ENCODE data around the gene GABPB1. TPM values are rescaled to one million over a fixed set of nuclear protein-coding genes. Genes with fewer than 3 reads are reported as not detected.

The GABPB1 gene
- 39.5 and 50.8 TPM in 2 replicates for total RNA-seq (2016; rRNA removed; fragmentation: Illumina TruSeq; extraction: Trizol)
- 20.3 and 21.4 TPM in 2 replicates for total RNA-seq (2016; cell fraction: cytosol; rRNA removed; fragmentation: Illumina TruSeq; extraction: Trizol; ENCODE audit: low read depth)
- 39.6 and 53.8 TPM in 2 replicates for total RNA-seq (2016; cell fraction: insoluble cytoplasmic fraction; rRNA removed; fragmentation: Illumina TruSeq; extraction: Trizol)
- total RNA-seq (2016; cell fraction: membrane; rRNA removed; fragmentation: Illumina TruSeq; extraction: Trizol): 21.1 and 26.8 TPM in 2 replicates
- 26.7 and 32.6 TPM in 2 replicates for total RNA-seq (2016; cell fraction: nucleus; rRNA removed; fragmentation: Illumina TruSeq; extraction: Trizol)
- 17.3 and 17.5 TPM in 2 replicates for polyA plus RNA-seq (2011; rRNA removed)
- polyA plus RNA-seq (2011; cell fraction: cytosol; rRNA removed): 14.7 and 16.5 TPM in 2 replicates
- polyA plus RNA-seq (2011; cell fraction: nucleus; rRNA removed): 13.3 and 13.7 TPM in 2 replicates
- 16.1 and 16.5 TPM in 2 replicates for polyA plus RNA-seq (2012)
- polyA plus RNA-seq (2016; cell fraction: cytosol; fragmentation: Illumina TruSeq; extraction: Trizol; ENCODE audit: low read depth): 4.0 and 4.5 TPM in 2 replicates
- polyA plus RNA-seq (2016; cell fraction: insoluble cytoplasmic fraction; fragmentation: Illumina TruSeq; extraction: Trizol; ENCODE audit: low read depth): 41.6 and 42.3 TPM in 2 replicates
- polyA plus RNA-seq (2016; cell fraction: membrane; fragmentation: Illumina TruSeq; extraction: Trizol; ENCODE audit: low read depth): 7.4 and 10.3 TPM in 2 replicates
- 29.3 and 31.2 TPM in 2 replicates for polyA plus RNA-seq (2016; cell fraction: nucleus; fragmentation: Illumina TruSeq; extraction: Trizol; ENCODE audit: insufficient read depth, low read depth)
- polyA minus RNA-seq (2011; rRNA and poly(A)+ RNA removed; ENCODE audit: low replicate concordance): 18.7 and 35.6 TPM in 2 replicates
- polyA minus RNA-seq (2011; cell fraction: cytosol; rRNA and poly(A)+ RNA removed): 16.2 and 16.9 TPM in 2 replicates
- polyA minus RNA-seq (2011; cell fraction: nucleus; rRNA and poly(A)+ RNA removed): 26.9 and 28.7 TPM in 2 replicates
- percentile 66 among the genes with signal in this experiment for Bru-seq, nascent RNA
- BruChase-seq, experiment 1, labeled RNA remaining after a 6-hour chase: percentile 64 among the genes with signal in this experiment
- percentile 65 among the genes with signal in this experiment for BruChase-seq, experiment 2, labeled RNA remaining after a 2-hour chase
- long read RNA-seq, experiment 1, full-length matches to known transcripts: 8 of 16 reads
- long read RNA-seq, experiment 1, partial matches to known transcripts: 2 of 16 reads
- long read RNA-seq, experiment 1, other reads (novel, unspliced or antisense): 6 of 16 reads
- long read RNA-seq, experiment 2, partial matches to known transcripts: 1 of 28 reads
- long read RNA-seq, experiment 2, other reads (novel, unspliced or antisense): 18 of 28 reads

DNA sequence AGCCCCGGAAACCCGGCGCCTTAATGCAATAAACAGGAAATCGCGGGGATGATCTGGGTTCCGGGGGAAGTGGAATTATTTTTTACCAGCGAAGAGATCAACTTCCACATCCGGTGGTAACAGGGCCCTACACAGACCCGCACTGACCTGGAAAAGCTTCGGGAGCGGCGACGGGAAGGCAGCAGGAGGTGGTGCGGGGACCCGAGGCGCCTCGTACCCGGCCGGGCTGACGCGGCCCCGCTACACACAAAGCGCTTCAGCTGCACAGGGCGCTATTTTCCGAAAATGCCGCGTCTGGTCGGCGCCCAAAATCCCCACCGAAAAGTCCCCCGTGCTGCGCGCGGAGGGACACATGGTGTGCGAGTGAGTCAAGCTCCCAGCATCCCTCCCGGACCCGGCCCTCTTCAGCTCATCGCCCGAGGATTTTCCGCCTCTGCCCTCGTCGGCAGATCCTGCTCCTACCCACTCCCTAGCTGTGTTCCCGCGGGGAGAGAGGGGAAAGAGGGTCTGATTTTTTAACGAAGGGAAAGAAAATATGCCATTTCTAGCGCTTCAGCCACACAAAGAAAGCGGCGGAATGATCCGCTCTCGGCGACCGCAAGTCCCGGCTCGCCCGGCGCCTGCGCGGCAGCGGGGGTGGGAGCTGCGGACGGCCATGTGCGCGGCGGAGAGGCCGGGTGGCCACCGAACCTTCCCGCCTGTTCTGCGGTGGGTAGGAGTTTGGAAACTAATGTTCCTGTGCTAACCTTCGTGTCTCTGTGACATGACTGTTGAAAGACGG lies at the start of gene GABPB1:
GABPB1 (minus strand) TSS at position 361 of the 781 bp plus-strand sequence. CDS start 45,400 bp downstream, outside the sequence.
- intact Hi-C loops (cut with micrococcal nuclease; ENCODE audit: unreplicated experiment) (loop anchor here (1.0 to 5.0 kb wide), 2 partner anchors 69 to 552 kb away; partner anchors contain the start of genes AP4E1 and USP8), in situ Hi-C loops (cut with HindIII; ENCODE audit: extremely low pct_ligation_motif_present, low pct_unique_long_range_greater_than_20kb) (no loop called here)
- Histone ChIP-seq H3K36me3 (replicated peaks in 1 of 2; ENCODE audit: control insufficient read depth in 1 of 2, insufficient read depth in 2 of 2, low read length in 2 of 2) (no peaks in the 10 kb centered on the region), H2AFZ (ENCODE audit: low read length) (peak within 1 kb of the TSS; percentile 95), H3K79me2 (ENCODE audit: insufficient read depth, low read length) (peaks cover 72% of the 10 kb centered on the region), H3K27ac (ENCODE audit: extremely low read length, insufficient read depth, low read length) (peak within 1 kb of the TSS; percentile 100), H4K20me1 (ENCODE audit: insufficient read depth, low read length) (peaks cover 6% of the 10 kb centered on the region; the same call in 1 of the 2 replicates), H3K4me3 (replicated peaks in 1 of 3; ENCODE audit: insufficient read depth in 1 of 3, low read depth in 2 of 3, low read length in 3 of 3) (peak within 1 kb of the TSS; percentile 80 to 96 (median 93)), H3K27me3 (ENCODE audit: control insufficient read depth in 1 of 2, insufficient read depth in 2 of 2, low read length in 2 of 2) (no peaks in the 10 kb centered on the region; a peak in 1 of 5 replicates), H3K9ac (ENCODE audit: insufficient read depth, low read depth, low read length) (peak within 1 kb of the TSS; percentile 93), H3K9me3 (ENCODE audit: low read length) (no peaks in the 10 kb centered on the region), H3K4me1 (ENCODE audit: insufficient read depth, low read length) (peaks cover 58% of the 10 kb centered on the region), H3K4me2 (ENCODE audit: low read depth, low read length) (peak within 1 kb of the TSS; percentile 81)
- ATAC-seq (peak; percentile 87), FAIRE-seq (no peak), DNase-seq (ENCODE audit: low spot score) (peak; percentile 87)
- ChIA-PET CTCF (ENCODE audit: low intra/inter-chr PET ratio, low total read pairs) (no interaction called here), POLR2A (interaction anchor here (0.6 to 3.4 kb wide), 16 partner anchors 10 to 1199 kb away, joined by 3 to 74 read pairs (median 4); partner anchors contain the start of genes COPS2, SLC27A2 and USP8)
- WGBS (ENCODE audit: low lambda C conversion rate): 1% methylated on average over 38 of the region's 70 CpGs
- BruUV-seq (replicated peaks): no TSS peak
- peak; percentile 58 for TF ChIP-seq ZBTB7B (CRISPR knock-in tag; IDR thresholded peaks at IDR 0.05)
- peak; percentile 68; the same call in 1 of the 2 replicates for TF ChIP-seq SP4 (CRISPR knock-in tag; IDR thresholded peaks at IDR 0.05)
- TF ChIP-seq ZSCAN31 (CRISPR knock-in tag; IDR thresholded peaks at IDR 0.05; ENCODE audit: low read depth): peak; percentile 23
- TF ChIP-seq HINFP (CRISPR knock-in tag; IDR thresholded peaks at IDR 0.05; ENCODE audit: low read depth): 0 out of 2 replicates have a peak, but pooled peaks have one; percentile 23
- no peak for TF ChIP-seq ZNF678 (CRISPR knock-in tag; IDR thresholded peaks at IDR 0.05)
- 0 out of 2 replicates have a peak, but pooled peaks have one; percentile 71 for TF ChIP-seq PRMT3 (CRISPR knock-in tag; IDR thresholded peaks at IDR 0.05; ENCODE audit: borderline replicate concordance, low read depth)
- TF ChIP-seq CBX5 (CRISPR knock-in tag; IDR thresholded peaks at IDR 0.05; ENCODE audit: borderline replicate concordance): no peak; the same call in 1 of the 2 replicates
- peak; percentile 78 for TF ChIP-seq XRCC5 (optimal IDR thresholded peaks at IDR 0.05; ENCODE audit: low read length)
- TF ChIP-seq, protein P1, sequence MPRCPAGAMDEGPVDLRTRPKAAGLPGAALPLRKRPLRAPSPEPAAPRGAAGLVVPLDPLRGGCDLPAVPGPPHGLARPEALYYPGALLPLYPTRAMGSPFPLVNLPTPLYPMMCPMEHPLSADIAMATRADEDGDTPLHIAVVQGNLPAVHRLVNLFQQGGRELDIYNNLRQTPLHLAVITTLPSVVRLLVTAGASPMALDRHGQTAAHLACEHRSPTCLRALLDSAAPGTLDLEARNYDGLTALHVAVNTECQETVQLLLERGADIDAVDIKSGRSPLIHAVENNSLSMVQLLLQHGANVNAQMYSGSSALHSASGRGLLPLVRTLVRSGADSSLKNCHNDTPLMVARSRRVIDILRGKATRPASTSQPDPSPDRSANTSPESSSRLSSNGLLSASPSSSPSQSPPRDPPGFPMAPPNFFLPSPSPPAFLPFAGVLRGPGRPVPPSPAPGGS (CRISPR knock-in tag; IDR thresholded peaks at IDR 0.05): peak; percentile 90
- peak; percentile 59 for TF ChIP-seq MTF1 (CRISPR knock-in tag; IDR thresholded peaks at IDR 0.05)
- TF ChIP-seq GTF2F1 (IDR thresholded peaks at IDR 0.05; ENCODE audit: low read length): no peak
- TF ChIP-seq CBFB (CRISPR knock-in tag; IDR thresholded peaks at IDR 0.05): peak; percentile 83
- TF ChIP-seq ZNF232 (CRISPR knock-in tag; IDR thresholded peaks at IDR 0.05; ENCODE audit: borderline replicate concordance): peak; percentile 95
- TF ChIP-seq, protein P2, sequence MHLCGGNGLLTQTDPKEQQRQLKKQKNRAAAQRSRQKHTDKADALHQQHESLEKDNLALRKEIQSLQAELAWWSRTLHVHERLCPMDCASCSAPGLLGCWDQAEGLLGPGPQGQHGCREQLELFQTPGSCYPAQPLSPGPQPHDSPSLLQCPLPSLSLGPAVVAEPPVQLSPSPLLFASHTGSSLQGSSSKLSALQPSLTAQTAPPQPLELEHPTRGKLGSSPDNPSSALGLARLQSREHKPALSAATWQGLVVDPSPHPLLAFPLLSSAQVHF (CRISPR knock-in tag; IDR thresholded peaks at IDR 0.05): peak; percentile 43
- TF ChIP-seq POLR2AphosphoS5 (IDR thresholded peaks at IDR 0.05; ENCODE audit: low read depth, low read length): peak; percentile 89

Data from HepG2 (cell line).